Activated CD8-positive, alpha-beta memory T cell treated with anti-CD3 and anti-CD28 coated beads for 24 hours (primary cell): Measurements from ENCODE around the gene ZNF8.
A peak's percentile ranks its signal among the peaks of the same experiment; 100 is the strongest.
"Not testable (repeated sequence)": the region's sequence is repeated elsewhere in the genome, so short reads cannot be mapped to it uniquely, and the experiment has no call there.

ENCODE experiments used
- DNase-seq: peaks from one replicate; pipeline ENCODE4 v3.0.0-alpha.2; 2020

The ZNF8 gene

DNA sequence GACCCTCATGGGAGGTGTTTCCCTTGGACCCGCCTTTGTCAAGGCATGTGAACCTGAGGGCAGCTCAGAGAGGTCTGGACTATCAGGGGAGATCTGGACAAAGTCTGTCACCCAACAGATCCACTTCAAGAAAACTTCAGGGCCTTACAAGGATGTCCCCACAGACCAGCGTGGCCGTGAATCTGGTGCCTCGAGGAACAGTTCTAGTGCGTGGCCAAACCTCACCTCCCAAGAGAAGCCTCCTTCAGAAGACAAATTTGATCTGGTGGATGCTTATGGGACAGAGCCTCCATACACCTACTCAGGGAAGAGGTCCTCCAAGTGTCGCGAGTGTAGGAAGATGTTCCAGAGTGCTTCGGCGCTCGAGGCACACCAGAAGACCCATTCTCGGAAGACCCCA lies 59.6 kb downstream of the ZNF8 start:
- no peak for DNase-seq

DNA sequence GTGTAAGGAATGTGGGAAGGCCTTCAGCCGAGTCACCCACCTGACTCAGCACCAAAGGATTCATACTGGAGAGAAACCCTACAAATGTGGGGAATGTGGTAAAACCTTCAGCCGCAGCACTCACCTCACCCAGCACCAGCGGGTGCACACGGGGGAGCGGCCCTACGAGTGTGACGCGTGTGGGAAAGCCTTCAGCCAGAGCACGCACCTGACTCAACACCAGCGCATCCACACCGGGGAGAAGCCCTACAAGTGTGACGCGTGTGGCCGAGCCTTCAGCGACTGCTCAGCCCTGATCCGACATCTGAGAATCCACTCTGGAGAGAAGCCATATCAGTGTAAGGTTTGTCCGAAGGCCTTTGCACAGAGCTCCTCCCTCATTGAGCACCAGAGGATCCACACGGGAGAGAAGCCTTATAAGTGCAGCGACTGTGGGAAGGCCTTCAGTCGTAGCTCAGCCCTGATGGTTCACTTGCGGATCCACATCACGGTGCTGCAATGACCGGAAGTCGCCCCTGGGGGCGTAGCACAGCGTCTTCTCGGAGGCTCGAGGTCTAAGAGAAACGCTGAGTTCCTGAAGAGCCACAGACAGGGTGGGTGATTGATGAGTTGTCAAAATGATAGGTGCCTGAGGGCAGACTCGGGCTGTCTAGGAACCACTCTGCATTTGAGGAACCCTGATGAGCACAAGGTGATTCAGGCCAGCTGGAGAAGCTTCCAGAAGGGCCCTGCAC lies 60.2 kb downstream of the ZNF8 start:
- no peak for DNase-seq

DNA sequence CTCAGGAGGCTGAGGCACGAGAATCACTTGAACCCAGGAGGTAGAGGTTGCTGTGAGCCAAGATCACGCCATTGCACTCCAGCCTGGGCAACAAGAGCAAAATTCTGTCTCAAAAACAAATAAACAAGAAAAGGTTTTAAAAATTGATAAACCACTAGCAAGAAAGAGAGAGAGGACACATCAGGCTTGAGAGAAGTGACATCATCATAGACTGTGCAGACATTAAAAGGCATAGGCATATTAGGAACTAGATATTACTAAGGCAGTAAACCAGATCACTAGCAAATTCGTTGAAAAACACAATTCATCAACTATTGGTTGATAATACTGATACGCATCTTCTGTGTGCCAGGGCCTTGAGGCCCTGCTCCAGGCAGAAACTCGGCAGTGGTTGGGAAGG lies 66.8 kb downstream of the ZNF8 start:
- no peak for DNase-seq

DNA sequence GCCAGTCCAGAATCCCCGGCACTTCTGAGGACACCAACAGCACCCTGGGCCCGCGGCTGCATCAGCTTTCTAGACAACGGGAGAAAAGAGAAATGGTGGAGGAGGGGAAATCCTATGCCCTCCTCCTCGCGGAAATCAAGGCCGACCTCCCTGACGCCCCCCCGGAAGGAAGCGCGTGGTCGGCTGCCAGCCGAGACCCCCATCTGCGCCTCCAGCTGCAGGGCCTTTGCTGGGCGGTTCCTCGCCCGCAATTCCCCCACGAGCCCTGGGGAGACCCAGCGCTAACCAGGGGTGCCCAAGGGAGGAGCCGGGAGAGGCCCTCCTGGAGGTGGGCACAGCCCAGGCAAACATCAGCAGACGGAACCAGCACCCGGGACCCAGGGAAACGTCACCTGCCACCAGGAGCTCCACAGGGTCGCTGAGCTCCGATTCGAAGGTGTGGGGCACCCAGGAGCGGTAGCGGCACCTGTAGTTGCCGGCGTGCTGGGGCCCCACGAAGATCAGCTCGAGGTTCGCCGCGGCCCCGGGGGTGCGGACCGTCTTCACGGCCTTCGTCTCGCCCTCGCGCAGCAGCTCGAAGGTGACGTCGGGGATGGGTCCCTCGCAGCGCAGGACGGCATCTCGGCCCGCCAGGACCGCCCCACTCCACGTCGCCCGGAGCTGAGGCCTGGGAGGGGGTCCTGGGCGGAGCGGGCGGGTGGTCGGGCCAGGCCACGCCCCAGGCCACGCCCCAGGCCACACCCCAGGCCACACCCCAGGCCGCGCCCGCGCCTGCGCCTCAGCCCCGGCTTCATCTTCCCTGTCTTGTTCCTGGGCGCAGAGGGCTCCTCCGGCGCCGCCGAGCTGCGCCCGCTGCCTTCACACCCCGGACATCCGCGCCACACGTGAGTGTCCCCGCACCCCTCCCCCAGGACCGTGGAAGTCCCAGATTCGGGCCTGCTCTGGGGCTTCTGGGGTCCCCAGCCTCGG lies 68.5 kb downstream of the ZNF8 start:
- DNase-seq, result peak; percentile 91

GRCh38 chr19:58348080-58348479 lies 69.3 kb downstream of the ZNF8 start:
- DNase-seq, result not testable (repeated sequence)

- DNase-seq, result no peak
Measured at GRCh38 chr19:58349590-58349989, 70.8 kb downstream of the ZNF8 start.

DNA sequence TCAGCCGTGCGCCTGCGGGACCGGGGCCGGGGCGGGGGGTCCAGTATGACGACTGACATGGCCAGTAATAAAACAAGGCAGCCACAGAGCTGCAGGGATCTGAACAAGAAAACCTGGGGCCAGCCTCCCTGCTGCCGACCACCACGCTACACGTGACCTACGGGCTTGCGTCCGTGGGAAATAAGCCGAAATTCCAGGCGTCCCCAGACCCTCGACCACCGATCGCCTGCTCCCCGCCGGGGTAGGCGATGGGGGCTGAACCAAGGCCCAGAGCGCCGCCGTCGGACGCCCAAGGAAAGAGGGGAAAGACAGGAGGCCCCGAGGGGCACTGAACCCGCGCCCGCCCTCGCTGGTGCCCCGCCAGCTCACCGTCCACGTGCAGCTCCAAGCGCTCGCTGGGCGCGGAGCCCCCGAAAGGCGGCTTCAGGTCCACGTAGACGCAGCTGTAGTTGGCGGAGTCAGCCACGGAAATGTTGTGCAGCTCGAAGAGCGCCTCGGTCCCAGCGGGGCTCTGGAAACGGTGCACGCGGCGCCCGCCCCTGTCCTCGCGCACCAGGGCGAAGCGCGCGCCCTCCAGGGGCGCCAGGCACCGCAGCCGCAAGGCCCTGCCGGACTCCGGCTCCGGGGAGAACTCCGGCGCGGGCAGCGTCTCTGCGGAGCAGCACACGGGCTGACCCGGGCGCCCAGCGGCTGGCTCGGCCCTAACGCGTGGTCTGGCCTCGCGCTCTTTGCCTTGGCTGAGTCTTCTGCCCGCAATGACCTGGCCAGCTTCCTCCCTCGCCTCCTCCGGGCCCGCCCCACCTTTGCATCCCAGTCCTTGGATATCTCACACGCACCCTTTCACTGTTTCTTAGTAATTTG lies 71.5 kb downstream of the ZNF8 start:
- DNase-seq, result no peak

DNA sequence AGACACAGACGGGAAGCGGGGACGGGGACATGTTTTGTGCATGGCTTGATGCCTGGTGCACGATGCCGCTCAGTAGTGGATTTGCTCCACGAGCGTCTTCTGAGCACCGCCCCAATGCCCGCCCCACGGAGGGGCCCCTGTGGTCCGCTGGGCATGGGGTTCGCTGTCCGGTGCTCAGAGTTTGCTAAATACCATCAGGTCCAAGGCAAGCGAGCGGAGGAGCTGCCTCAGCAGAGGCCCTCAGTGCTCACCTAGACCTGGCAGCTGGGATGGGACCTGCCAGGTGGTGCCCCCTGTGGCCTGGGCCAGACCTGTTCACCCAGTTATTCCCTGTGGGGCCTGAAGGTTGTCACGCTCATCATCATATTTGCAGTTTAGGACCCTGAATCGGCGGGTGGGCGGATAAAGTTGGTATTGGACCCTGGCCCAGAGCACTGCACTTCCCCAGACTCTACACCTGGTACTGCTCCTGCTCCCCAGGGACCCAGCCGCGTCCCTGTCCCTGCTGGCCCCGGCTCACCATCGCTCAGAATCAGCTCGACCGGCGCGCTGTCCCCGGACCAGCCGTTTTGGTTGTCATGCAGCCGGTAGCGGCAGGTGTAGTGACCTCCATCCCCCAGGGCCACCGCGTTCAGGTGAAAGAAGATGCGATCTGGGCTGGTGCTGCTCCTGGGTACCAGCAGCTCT lies 72.3 kb downstream of the ZNF8 start:
- no peak for DNase-seq

DNA sequence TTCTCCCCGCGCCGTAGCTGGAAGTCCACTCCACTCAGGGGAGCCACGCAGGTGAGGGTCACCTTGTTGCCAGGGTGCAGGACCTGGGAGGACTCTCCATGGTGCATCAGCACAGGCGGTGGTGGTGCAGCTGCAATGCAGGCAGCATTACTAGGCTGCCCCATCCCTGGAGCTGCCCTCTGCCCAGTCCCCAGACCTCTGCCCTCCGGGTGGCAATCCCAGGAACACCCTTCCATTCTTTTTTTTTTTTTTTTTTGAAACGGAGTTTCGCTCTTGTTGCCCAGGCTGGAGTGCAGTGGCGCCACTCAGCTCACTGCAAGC lies 72.8 kb downstream of the ZNF8 start:
- DNase-seq, result no peak

GRCh38 chr19:58351990-58352755 lies 73.4 kb downstream of the ZNF8 start:
- no peak for DNase-seq
